Endothelial cell of umbilical vein (primary cell): ENCODE measurements around the gene DGCR8. TPM values are rescaled to one million over a fixed set of nuclear protein-coding genes. Genes with fewer than 3 reads are reported as not detected.

ENCODE experiments used
- BruUV-seq: library from RNA; stranded (reverse); fragments of 400-500 nt; replicated peaks from 2 replicates; lab custom pipeline; 2021; lab: Mats Ljungman, UMichigan
- CTCF ChIA-PET: fragments of 300-600, 350-600 bp; sonication (Branson Sonifier 250); formaldehyde crosslinking; loops from one replicate; lab custom pipeline; 2021; ENCODE audit warnings: antibody characterized with exemption, inconsistent platforms; lab: Charles Lee
- POLR2A ChIA-PET: fragments of 300-600, 350-600 bp; sonication (Branson Sonifier 250); formaldehyde crosslinking; loops from one replicate; lab custom pipeline; 2021; ENCODE audit warnings: antibody characterized with exemption, inconsistent platforms; lab: Charles Lee
- DNase-seq: peaks from one replicate; pipeline ENCODE4 v3.0.0-alpha.2; 2011; ENCODE audit warnings: low read depth, low spot score
- FAIRE-seq: peaks from 2 replicates; lab custom pipeline; 2011; peaks lifted over from hg19 to GRCh38; lab: Jason Lieb, UNC
- H2AFZ ChIP-seq: 2 replicates; pipeline ENCODE4 v1.6.0; 2012; ENCODE audit warnings: low read depth, low read length, control low read depth, inconsistent platforms
- H3K27ac ChIP-seq: 2 replicates; pipeline ENCODE4 v1.5.1; 2011; ENCODE audit warnings: low read depth, mild to moderate bottlenecking, control low read depth, low read length, moderate library complexity; ENCODE audit not compliant: insufficient read depth
- H3K27me3 ChIP-seq, 2 experiments: 2 replicates each; pipeline versions ENCODE4 v1.6.0 to v1.6.1; 2011; ENCODE audit warnings: low read length in 2 of 2, mixed read lengths in 1 of 2; ENCODE audit not compliant: control insufficient read depth in 2 of 2, insufficient read depth in 2 of 2
- H3K36me3 ChIP-seq, 2 experiments: 2 replicates in 1 of 2; 3 replicates in 1 of 2; pipeline ENCODE4 v1.5.1; 2011; ENCODE audit warnings: low read length in 2 of 2, mild to moderate bottlenecking in 1 of 2, moderate library complexity in 1 of 2; ENCODE audit not compliant: control insufficient read depth in 2 of 2, insufficient read depth in 2 of 2; ENCODE audit errors: extremely low read depth in 1 of 2
- H3K4me1 ChIP-seq: 3 replicates; pipeline ENCODE4 v1.5.1; 2011; ENCODE audit warnings: mild to moderate bottlenecking, low read length; ENCODE audit not compliant: control insufficient read depth, insufficient read depth; ENCODE audit errors: extremely low read depth
- H3K4me2 ChIP-seq: 2 replicates; pipeline ENCODE4 v1.6.1; 2011; ENCODE audit warnings: low read length, control low read depth, mixed read lengths; ENCODE audit not compliant: insufficient read depth
- H3K4me3 ChIP-seq, 3 experiments: fragments of 200-600 bp in 1 of 3; sonication (generic), shearing (Covaris generic) in 1 of 3; replicated peaks in 1 of 3; 2 replicates each; pipeline ENCODE4 v1.5.1; 2011 to 2016; ENCODE audit warnings: control low read depth in 3 of 3, low read length in 3 of 3, mild to moderate bottlenecking in 2 of 3, inconsistent platforms in 1 of 3, low read depth in 1 of 3, moderate library complexity in 1 of 3; ENCODE audit not compliant: insufficient read depth in 1 of 3
- H3K79me2 ChIP-seq: 2 replicates; pipeline ENCODE4 v1.6.0; 2012; ENCODE audit warnings: low read length, inconsistent platforms; ENCODE audit not compliant: control insufficient read depth, insufficient read depth
- H3K9ac ChIP-seq: replicated peaks from 2 replicates; pipeline ENCODE3; 2011; ENCODE audit warnings: low read length, control low read depth; ENCODE audit not compliant: insufficient read depth; ENCODE audit errors: extremely low read depth
- H3K9me1 ChIP-seq: replicated peaks from 3 replicates; pipeline ENCODE4 v1.6.0; 2011; ENCODE audit warnings: mild to moderate bottlenecking, low read length; ENCODE audit not compliant: control insufficient read depth, insufficient read depth; ENCODE audit errors: extremely low read depth
- H3K9me3 ChIP-seq: replicated peaks from 2 replicates; pipeline ENCODE4 v1.5.1; 2012; ENCODE audit warnings: low read length, inconsistent platforms; ENCODE audit not compliant: control insufficient read depth, insufficient read depth
- H4K20me1 ChIP-seq: replicated peaks from 2 replicates; pipeline ENCODE3; 2011; ENCODE audit warnings: mild to moderate bottlenecking, low read length; ENCODE audit not compliant: control insufficient read depth, insufficient read depth; ENCODE audit errors: extremely low read depth
- CTCF ChIP-seq, 2 donors: IDR thresholded peaks; 1 replicate in 1 of 2; 2 replicates in 1 of 2; pipeline ENCODE4 v1.5.1; 2011; ENCODE audit warnings: low read length in 2 of 2, mild to moderate bottlenecking in 2 of 2, moderate library complexity in 2 of 2, control low read depth in 1 of 2, inconsistent platforms in 1 of 2, low read depth in 1 of 2; ENCODE audit not compliant: insufficient read depth in 1 of 2; ENCODE audit errors: extremely low read depth in 1 of 2
- EZH2 ChIP-seq: IDR thresholded peaks from 2 replicates; pipeline ENCODE4 v1.6.1; 2012; ENCODE audit warnings: borderline replicate concordance, low read depth, mild to moderate bottlenecking, moderate library complexity, low read length, inconsistent platforms; ENCODE audit not compliant: severe bottlenecking
- FOS ChIP-seq: IDR thresholded peaks from 2 replicates; pipeline ENCODE4 v1.6.1; 2011; ENCODE audit warnings: mild to moderate bottlenecking, low read length, moderate library complexity, borderline replicate concordance; ENCODE audit not compliant: insufficient read depth
- GATA2 ChIP-seq: IDR thresholded peaks from 2 replicates; pipeline ENCODE4 v1.7.0; 2011; ENCODE audit warnings: low read depth, mild to moderate bottlenecking, moderate library complexity, mixed read lengths, low read length; ENCODE audit not compliant: insufficient read length, insufficient read depth
- JUN ChIP-seq: IDR thresholded peaks from 2 replicates; pipeline ENCODE4 v1.6.1; 2011; ENCODE audit warnings: borderline replicate concordance, low read depth; ENCODE audit not compliant: insufficient read length, insufficient read depth
- MYC ChIP-seq: IDR thresholded peaks from one replicate; pipeline ENCODE4 v1.6.1; 2011; ENCODE audit warnings: mild to moderate bottlenecking, low read depth, low read length
- POLR2A ChIP-seq: IDR thresholded peaks from 2 replicates; pipeline ENCODE4 v1.6.1; 2012; ENCODE audit warnings: low read depth, mild to moderate bottlenecking, control low read depth, low read length
- POLR2AphosphoS5 ChIP-seq: IDR thresholded peaks from 2 replicates; pipeline ENCODE4 v1.6.1; 2012; ENCODE audit warnings: low read depth, mild to moderate bottlenecking, control low read depth, low read length, moderate library complexity; ENCODE audit not compliant: insufficient read depth
- dilution Hi-C: fragments of 300-500 bp; cut with MboI; formaldehyde crosslinking; loops from one replicate; pipeline ENCODE4 v1.15.0; 2019; ENCODE audit warnings: low sequenced_read_pairs; ENCODE audit not compliant: extremely low pct_ligation_motif_present
- intact Hi-C: fragments of 100-400 bp; cut with micrococcal nuclease; formaldehyde crosslinking; loops from one replicate; pipeline ENCODE4 v1.10.0; 2022
- polyA plus RNA-seq, 4 experiments: library from polyadenylated mRNA; depleted of rRNA in 3 of 4; stranded (reverse) in 3 of 4; unstranded in 1 of 4; fragments of >200 nt; gene quantifications; 2 replicates each; pipeline versions ENCODE4 v1.2.1 to v1.2.3, GENCODE V29; 2011 to 2012; ENCODE audit warnings: missing spikeins in 1 of 4
- total RNA-seq: library from RNA; stranded (reverse); gene quantifications from 2 replicates; pipeline ENCODE4 v1.2.3, GENCODE V29; 2021
- TF ChIP-seq, protein P1 (sequence below): IDR thresholded peaks from 2 replicates; pipeline ENCODE4 v1.6.1; 2011; ENCODE audit not compliant: insufficient read depth, insufficient read length

The DGCR8 gene
- total and polyA plus RNA-seq, 2 donors (not counting 3 experiments of a cell fraction or from before 2014, with no cell fraction given): 32.7 to 64.2 TPM

DNA sequence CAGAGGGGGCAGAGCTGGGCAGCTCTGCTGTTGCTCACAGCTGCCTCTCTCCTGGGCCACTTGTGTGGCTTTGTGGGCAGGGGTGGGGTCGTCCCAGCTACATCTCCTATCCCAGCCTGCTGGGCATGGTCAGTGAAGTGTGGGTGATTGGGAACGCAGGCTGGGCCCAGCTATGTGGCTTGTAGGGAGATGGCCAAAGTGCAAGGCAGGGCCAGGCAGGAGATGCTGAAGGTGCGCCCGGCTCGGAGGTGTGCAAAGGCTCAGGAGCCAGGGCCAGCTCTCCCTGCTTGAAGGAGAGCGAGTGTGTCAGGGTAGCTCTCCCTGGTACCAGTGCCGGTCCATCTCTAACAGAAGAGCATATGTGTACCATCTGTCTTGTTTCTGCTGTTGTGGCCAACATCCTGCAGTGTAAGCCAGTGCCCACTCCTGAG lies 27.4 kb downstream of the DGCR8 start:
- Histone ChIP-seq H3K27ac (no peak overlapping the region), H3K79me2 (peaks cover 15% of the 10 kb centered on the region), H3K9me1 (no peaks in the 10 kb centered on the region), H3K4me1 (no peaks in the 10 kb centered on the region), H3K9me3 (no peaks in the 10 kb centered on the region), H3K4me2 (no peak overlapping the region), H3K4me3 (no peak overlapping the region), H2AFZ (no peak overlapping the region), H3K27me3 (no peaks in the 10 kb centered on the region), H4K20me1 (no peaks in the 10 kb centered on the region), H3K36me3 (peaks cover 18 to 67% of the 10 kb centered on the region in 2 experiments), H3K9ac (no peak overlapping the region)
- no TSS peak for BruUV-seq
- no peak for DNase-seq
- TF ChIP-seq CTCF (IDR thresholded peaks at IDR 0.05; ENCODE audit: extremely low read depth in 1 of 2, insufficient read depth in 1 of 2, low read depth in 1 of 2, low read length in 2 of 2) (no peak), JUN (no peak), EZH2 (no peak), FOS (no peak), MYC (no peak), POLR2A (no peak), POLR2AphosphoS5 (no peak), GATA2 (no peak)
- TF ChIP-seq, protein P1, sequence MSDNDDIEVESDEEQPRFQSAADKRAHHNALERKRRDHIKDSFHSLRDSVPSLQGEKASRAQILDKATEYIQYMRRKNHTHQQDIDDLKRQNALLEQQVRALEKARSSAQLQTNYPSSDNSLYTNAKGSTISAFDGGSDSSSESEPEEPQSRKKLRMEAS: no peak
- dilution Hi-C loops (no loop called here), intact Hi-C loops (no loop called here)
- POLR2A ChIA-PET: no interaction called here
- CTCF ChIA-PET: interaction anchor here (1.5 kb wide), 1 partner anchor 384 kb away, joined by 3 read pairs; the partner anchor contains the start of gene GP1BB
- FAIRE-seq: no peak
